Sigmoid colon (tissue), 4 donors: ENCODE results near the gene EVA1A.

ENCODE experiments used
- EP300 ChIP-seq, 4 donors: sonication (generic); formaldehyde crosslinking; IDR thresholded peaks; one replicate each; pipeline ENCODE4 v1.6.1; 2017; ENCODE audit warnings: antibody characterized with exemption in 4 of 4
- POLR2A ChIP-seq, 2 donors: fragments of 450-650 bp; IDR thresholded peaks; one replicate each; pipeline ENCODE4 v1.6.1; 2016; ENCODE audit warnings: antibody characterized with exemption in 2 of 2, mild to moderate bottlenecking in 2 of 2, moderate library complexity in 2 of 2
- POLR2AphosphoS5 ChIP-seq, 4 donors: sonication (generic); formaldehyde crosslinking; IDR thresholded peaks; one replicate each; pipeline ENCODE4 v1.6.1; 2017; ENCODE audit warnings: antibody characterized with exemption in 4 of 4
- TF ChIP-seq, protein P1 (sequence below), 4 experiments: fragments of 450-650 bp in 3 of 4; fragments of 200-600 bp in 1 of 4; IDR thresholded peaks; one replicate each; pipeline ENCODE4 v1.5.1; 2016 to 2019; ENCODE audit warnings: antibody characterized with exemption in 4 of 4, mild to moderate bottlenecking in 3 of 4, moderate library complexity in 2 of 4

DNA sequence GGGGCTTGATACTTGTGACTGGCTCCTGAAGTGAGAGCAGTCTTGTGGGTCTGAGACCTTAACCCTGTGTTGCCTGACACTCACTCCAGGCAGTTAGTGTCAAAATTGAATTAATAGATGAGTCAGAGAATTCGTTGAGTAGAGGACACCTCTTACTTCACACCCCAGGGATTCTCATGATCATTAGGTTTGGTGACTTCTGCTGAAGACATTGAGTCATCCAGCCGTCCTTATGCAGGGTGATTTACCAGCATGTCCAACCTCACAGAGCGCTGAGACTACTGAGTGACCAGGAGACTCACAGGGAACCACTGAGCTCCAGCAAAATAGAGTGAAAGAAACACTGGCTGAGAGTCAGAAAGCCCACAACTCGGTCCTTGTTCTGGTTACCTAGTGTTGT lies 36.0 kb upstream of the EVA1A start:
- no peak for TF ChIP-seq POLR2AphosphoS5 (IDR thresholded peaks at IDR 0.05)
- no peak for TF ChIP-seq POLR2A (IDR thresholded peaks at IDR 0.05)
- TF ChIP-seq, protein P1, sequence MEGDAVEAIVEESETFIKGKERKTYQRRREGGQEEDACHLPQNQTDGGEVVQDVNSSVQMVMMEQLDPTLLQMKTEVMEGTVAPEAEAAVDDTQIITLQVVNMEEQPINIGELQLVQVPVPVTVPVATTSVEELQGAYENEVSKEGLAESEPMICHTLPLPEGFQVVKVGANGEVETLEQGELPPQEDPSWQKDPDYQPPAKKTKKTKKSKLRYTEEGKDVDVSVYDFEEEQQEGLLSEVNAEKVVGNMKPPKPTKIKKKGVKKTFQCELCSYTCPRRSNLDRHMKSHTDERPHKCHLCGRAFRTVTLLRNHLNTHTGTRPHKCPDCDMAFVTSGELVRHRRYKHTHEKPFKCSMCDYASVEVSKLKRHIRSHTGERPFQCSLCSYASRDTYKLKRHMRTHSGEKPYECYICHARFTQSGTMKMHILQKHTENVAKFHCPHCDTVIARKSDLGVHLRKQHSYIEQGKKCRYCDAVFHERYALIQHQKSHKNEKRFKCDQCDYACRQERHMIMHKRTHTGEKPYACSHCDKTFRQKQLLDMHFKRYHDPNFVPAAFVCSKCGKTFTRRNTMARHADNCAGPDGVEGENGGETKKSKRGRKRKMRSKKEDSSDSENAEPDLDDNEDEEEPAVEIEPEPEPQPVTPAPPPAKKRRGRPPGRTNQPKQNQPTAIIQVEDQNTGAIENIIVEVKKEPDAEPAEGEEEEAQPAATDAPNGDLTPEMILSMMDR (IDR thresholded peaks at IDR 0.05), result no peak
- TF ChIP-seq EP300 (IDR thresholded peaks at IDR 0.05), result no peak
